HG03175 (cell line): ENCODE measurements around the gene HOXD9.

Experiments used
- ATAC-seq: cut with Tn5 transposase; IDR thresholded peaks from one replicate; pipeline ENCODE4 v1.9.1; 2021; ENCODE audit warnings: mild to moderate bottlenecking, moderate library complexity; ENCODE audit not compliant: unreplicated experiment

Gene HOXD9

GRCh38 chr2:176110415-176111308 is 11.9 kb upstream of the HOXD9 start:
- no peak for ATAC-seq

- no peak for ATAC-seq
Observed at GRCh38 chr2:176111309-176111663, 11.2 kb upstream of the HOXD9 start.

GRCh38 chr2:176111846-176112374 is 10.6 kb upstream of the HOXD9 start:
- ATAC-seq: no peak

GRCh38 chr2:176112375-176113302 is 9.9 kb upstream of the HOXD9 start:
- no peak for ATAC-seq

GRCh38 chr2:176114120-176114929 is 8.2 kb upstream of the HOXD9 start:
- no peak for ATAC-seq

- no peak for ATAC-seq
Observed at GRCh38 chr2:176114930-176115625, 7.4 kb upstream of the HOXD9 start.

- no peak for ATAC-seq
Observed at GRCh38 chr2:176115883-176116813, 6.4 kb upstream of the HOXD9 start, which contains the start of gene HOXD10. Gene HOXD10, plus strand, starts transcription at chr2:176116778. Its CDS starts 56 bp downstream, at chr2:176116834.

- ATAC-seq: no peak
Observed at GRCh38 chr2:176117162-176117822, 5.2 kb upstream of the HOXD9 start.

GRCh38 chr2:176117823-176118371 is 4.6 kb upstream of the HOXD9 start:
- no peak for ATAC-seq

- no peak for ATAC-seq
Observed at GRCh38 chr2:176118601-176119339, 3.7 kb upstream of the HOXD9 start.

- no peak for ATAC-seq
Observed at GRCh38 chr2:176120364-176121189, 1.9 kb upstream of the HOXD9 start.

GRCh38 chr2:176121190-176122051 is 1.1 kb upstream of the HOXD9 start:
- no peak for ATAC-seq

GRCh38 chr2:176122052-176122682 is 352 bp upstream of the HOXD9 start:
- ATAC-seq: no peak

- ATAC-seq: no peak
Observed at GRCh38 chr2:176123411-176124109, 1.0 kb downstream of the HOXD9 start.
